ENCODE results near the gene MYDGF.
A peak's percentile ranks its signal among the peaks of the same experiment; 100 is the strongest.
"Not testable (repeated sequence)": the region's sequence is repeated elsewhere in the genome, so short reads cannot be mapped to it uniquely, and the experiment has no call there.

The MYDGF gene

DNA sequence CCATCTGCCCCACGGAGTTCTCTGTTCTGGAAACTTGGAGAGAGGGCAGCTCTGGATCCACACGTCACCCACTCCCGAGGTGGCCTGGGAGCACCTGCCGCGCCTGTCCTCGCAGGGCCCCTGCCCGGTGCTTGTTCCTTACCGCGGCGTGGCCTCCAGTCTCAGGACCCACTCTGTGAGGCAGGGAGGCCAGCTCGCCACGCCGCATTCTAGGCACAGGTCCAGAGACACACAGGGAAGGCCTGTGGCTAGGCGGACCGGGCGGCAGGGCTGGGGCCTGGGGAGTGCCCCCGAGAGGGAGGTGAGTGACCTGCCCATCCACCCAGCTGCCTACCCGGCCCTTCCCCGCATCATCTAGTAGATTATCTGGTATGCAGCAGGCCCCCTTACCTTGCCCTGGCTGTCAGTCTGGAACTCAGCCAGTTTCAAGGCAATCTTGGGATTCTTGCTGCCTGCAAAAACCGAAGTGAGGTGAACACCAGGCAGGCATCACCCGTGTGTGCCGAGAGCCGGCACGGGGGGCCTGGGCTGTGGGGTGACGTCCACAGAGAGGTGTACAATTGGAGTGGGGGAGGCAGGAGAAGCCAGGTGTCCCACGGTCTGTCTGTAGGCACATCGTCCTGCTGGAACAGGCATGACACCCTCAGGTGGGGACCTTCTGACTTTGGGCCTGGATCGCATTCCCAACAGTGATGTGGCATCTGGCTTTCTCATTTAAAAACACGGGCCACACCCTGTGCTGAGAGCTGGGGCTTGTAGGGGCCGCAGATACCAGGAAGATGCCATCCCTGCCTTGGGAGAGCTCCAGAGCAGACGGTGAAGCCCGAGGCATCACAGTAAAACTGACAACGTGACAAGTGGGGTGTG lies 29.9 kb upstream of the MYDGF start:
- DNase-seq, result no peak

DNA sequence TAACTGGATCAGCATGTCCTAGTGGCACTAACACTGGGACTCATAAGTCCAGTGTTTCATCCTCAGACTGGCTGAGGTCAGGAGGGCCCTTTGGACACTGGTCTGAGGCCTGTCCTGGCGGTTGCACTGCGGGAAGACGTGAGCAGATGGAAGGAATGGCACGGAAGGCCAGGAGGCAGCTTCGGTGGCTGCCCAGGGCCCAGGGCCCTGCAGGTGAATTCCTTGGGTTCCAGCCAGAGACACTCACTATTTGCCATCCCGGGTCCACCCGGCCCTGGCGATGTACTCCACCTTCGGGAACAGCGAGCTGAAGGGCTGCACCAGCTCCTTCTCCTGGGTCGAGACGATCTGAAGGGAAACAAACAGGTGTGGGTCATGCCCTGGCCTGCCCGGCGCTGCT lies 27.2 kb upstream of the MYDGF start:
- no peak for DNase-seq

DNA sequence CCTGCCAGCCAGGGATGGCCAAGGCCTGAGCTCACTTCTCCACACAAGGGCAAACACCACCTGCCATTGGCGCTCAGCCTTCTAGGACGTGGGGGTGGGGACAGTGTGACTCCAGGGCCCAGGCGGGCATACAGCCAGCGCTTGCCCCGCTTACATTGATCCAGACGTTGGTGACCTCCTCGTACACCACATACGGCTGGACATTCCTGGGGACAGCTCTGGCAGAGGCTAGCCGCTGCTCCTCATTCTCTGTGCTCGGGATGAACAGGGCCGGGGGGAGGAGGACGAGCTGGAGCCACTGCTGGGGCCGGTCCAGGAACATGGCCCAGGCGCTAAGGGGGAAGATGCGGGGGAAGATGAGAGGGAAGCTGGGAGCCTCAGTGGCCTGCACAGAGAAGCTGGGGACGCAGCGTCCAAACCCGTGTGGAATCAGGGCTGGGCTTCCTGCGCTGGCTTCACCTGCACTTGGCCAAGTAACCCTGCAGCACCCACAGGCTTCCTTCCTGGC lies 25.1 kb upstream of the MYDGF start:
- DNase-seq, result no peak

DNA sequence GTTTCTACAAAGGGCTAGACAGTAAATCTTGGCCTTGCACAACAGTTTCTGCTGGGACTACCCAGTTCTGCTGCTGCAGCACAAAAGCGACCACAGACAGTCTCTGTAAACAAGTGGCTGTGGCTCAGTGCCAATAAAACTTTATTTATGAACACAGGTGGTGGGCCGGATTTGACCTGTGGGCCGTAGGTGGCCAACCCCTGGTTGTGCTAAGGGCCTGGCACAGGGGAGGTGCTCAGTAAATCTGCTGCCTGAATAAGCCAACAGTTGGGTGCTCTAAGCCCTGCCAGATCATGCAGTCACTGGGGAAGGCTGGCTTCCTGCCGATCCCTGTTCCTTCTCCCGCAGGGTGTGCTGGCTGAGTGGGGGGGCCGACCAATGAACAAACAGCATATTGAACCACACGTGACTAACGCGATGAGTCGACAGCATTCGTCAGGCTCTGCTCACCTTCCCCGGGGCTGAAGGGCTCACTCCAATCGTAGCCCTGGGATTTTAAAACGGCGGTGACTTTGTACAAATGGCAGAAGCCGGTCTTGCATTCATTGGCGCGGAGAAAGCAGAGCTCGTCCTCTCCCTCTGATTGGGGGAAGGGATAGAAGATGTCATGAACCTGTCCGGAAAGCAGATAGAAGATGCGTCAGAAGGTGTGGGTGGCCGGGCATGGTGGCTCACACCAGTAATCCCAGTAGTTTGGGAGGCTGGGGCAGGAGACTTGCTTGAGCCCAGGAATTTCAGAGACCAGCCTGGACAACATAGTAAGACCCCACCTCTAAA lies 24.3 kb upstream of the MYDGF start:
- no peak for DNase-seq

DNA sequence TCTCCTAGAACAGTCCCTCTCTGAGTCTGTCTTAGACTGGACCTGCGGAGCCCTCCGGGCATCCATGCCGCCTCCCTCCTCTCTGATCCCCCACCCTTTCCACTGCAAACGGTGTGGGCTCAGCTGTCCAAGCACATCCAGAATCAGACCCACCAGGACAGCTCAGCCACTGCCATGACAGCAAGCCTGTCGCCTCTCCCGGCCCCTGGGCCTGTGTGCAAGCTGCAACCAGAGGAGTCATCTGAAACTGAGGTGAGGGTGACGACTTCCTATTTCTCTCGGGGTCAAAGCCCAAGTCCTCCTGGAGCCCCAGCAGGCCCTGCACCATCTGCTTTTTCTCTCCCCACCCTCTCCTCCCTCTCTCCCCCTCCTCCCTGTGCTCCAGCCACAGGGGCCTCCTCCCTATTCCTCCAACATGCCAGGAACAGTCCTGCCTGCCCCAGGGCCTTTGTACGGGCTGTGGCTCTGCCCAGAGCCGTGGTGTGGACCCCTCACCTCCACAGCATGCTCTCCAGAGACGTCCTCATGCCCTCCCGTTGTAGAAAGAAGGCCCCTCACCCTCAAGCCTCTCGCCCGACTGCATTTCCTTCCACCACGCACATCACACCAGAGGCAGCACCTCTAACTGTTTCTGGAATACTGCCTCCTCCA lies 23.5 kb upstream of the MYDGF start:
- DNase-seq, result no peak

DNA sequence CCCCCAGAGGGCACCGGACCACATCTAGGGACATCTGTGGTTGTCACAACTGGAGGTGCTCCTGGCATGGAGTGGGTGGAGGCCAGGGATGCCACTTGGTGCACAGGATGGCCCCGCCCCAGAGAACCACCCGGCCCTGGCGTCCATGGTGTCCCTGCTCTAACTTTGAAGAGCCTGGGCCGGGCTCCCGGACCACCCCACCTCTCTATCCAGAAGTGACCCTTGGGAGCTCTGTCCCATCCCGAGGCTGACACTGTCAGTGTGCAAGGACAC lies 22.9 kb upstream of the MYDGF start:
- no peak for DNase-seq

DNA sequence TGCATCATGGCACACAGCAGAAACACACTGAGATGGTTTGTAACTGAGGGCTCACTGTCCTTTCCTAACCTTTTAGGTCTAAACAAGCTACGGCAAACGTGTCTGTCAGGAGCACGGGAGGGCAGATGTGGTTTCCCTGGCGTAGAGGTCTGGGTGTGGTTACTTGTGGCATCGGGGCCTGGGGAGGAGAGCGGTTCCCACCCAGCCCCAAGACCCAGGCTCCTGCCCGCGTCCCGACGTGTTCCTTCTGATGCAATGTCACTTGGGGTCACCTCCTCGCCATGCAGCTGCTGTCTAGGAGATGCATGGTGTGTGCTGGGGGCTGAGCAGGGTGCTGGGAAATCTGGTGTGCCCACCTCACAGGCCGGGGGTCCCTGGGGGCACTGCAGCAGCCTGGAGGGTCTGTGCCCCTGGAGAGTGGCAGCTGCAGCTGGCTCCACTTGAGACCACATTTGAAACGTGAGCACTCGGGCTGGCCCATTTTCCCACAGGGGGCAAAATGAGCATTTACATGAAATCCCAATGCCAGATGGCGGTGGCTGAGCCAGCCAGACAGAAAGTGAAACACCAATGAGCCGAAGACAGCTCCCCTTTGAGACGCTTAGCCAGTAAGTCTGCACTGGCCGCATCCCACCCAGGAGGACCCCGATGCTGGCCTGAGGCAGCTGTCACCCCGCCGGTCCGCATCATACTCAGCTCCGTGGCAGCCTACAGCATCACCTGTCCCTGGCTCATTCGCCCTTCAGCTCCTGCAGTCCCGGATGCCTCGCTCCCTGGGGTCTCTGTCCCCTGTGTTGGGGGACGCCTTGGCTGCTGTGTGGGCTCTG lies 22.3 kb upstream of the MYDGF start:
- no peak for DNase-seq

DNA sequence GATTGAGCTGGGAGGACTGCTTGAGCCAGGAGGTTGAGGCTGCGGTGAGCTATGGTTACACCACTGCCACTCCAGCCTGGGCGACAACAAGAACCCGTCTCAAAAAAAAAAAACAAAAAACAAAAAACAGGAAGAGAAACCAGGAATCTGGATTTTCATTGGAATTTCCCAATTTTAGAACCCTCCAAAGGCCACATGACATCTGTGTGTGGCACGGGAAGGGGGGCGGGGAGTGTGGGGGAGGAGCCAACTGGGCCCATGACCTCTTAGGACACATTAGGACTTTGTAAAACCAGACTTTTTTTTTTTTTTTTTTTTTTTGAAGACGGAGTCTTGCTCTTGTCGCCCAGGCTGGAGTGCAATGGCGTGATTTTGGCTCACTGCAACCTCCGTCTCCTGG lies 21.2 kb upstream of the MYDGF start:
- no peak for DNase-seq

DNA sequence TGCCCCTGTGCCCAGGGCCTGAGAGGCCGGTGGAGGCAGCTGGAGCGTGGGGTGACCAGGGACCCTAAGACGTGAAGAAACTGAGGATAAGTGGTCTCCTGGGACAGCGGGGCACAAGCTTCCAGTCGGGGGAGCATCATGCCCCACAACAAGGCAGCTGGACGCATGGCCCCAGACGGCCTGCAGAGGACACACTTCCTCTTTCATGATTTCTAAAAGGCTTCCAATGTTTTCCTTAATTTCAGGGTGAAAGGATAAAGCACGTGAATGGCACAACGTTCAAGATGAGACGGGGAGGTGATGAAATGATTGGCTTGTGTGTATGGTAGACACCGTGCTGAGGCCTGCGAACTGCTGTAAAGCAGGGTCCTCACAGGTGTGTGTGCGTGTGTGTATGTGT lies 20.2 kb upstream of the MYDGF start:
- DNase-seq, result no peak

DNA sequence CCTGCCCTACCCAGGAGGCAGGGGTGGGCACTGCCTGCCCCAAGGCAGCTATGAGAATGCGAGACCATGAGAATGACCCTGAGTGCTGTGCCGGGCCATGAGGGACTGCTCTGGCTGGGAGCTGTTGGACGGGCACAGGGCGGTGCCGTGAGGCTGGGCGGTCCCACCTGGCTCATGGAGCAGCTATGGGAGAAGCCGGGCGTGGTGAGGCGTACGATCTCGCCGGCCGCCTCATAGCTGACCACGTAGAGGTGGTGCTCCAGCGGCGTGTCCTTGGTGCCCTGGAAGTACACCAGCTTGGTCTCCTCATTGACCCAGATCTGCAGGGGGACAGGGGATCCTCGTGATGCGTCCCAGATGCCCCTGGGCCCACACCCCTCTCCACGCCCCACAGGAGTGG lies 19.3 kb upstream of the MYDGF start:
- no peak for DNase-seq

DNA sequence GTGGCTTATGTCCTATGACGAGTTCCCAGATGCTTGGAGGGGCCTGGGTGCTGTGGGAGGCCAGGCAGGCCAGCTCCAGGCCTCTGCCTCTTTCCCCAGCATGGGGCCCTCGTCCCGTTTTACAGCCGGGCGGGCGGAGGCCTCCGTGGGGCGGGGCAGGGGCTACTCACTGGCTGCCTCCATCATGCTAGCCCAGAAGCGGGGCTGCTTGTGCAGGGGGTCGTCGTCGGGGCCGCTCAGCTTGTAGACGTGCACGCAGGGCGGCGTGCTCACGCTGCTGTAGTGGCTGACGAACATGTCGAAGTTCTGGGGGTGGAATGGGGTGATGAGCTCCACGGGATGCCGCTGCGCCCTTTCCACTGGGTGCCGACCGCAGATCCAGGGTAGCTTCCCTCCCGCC lies 18.4 kb upstream of the MYDGF start:
- no peak for DNase-seq

DNA sequence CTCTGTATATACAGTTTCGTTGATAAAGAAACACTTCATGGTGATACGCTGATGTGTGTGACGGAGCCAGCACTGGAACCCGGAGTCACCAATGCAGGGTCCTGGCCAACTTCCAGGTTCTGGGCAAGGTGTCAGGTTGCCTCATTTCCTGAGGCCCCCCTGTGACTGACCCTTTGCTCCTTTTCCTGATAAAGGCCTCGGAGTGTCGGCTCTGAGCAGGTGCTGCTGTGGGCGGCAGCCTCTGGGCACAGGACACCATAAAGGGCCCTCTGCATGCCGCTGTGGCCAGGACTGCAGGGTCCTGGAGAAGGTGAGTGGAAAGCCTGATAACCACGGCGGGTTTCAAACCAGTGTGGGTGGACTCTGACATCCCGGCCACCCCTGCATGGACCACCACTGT lies 17.3 kb upstream of the MYDGF start:
- DNase-seq, result no peak

DNA sequence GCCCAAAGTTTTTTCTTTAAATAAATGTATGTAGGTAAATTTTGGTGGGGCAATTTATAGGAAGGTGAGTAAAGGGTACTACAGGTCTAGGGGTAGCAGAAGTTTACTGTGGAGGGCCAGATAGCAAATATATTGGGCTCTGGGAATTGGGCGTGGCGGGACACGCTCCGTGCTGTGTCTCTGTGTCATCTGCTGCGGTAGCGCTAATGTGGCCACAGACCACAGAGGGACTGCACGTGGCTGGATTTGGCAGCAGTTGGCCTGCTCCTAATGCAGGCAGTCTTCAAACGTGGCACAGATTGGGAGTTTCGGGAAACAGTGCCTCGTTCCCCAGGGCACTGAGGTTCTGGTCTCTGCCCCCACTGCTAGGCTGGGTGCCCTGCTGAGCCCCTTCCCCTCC lies 16.6 kb upstream of the MYDGF start:
- DNase-seq, result no peak

DNA sequence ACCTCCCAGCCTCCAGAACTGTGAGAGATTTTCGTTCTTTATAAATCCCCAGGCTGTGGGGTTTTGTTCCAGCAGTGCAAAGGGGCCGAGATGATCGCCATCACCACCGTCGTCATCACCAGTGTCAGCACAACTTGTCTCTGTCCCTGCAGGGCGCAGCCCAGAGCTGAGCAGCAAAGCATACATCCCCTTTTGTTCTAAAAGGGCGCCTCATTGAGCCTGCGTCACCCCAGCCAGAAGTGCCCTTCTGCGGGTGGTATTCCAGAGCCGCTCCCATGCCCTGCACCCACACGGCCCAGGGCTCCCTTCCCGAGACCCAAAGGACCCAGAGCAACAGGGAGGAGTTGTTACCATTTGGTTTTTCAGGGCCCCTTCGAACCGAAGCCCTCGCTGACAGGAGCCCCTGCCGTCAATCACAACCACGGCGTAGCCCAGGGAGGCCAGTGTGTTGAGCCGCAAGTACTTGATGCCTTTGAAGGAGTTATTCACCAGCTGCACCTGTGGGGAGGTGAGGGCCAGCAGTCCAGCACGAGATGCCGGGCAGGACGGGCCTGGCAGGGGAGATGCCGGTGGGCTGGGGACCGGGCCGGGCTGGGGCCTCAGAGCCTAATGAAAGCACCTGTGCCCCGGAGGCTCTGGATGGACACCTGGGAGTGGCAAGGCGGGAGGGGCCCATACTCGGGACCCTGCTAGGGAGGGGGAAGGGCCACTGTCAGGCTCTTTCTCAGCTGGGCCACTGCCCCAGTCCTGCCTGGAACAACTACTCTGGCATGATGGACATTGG lies 14.4 kb upstream of the MYDGF start:
- no peak for DNase-seq

DNA sequence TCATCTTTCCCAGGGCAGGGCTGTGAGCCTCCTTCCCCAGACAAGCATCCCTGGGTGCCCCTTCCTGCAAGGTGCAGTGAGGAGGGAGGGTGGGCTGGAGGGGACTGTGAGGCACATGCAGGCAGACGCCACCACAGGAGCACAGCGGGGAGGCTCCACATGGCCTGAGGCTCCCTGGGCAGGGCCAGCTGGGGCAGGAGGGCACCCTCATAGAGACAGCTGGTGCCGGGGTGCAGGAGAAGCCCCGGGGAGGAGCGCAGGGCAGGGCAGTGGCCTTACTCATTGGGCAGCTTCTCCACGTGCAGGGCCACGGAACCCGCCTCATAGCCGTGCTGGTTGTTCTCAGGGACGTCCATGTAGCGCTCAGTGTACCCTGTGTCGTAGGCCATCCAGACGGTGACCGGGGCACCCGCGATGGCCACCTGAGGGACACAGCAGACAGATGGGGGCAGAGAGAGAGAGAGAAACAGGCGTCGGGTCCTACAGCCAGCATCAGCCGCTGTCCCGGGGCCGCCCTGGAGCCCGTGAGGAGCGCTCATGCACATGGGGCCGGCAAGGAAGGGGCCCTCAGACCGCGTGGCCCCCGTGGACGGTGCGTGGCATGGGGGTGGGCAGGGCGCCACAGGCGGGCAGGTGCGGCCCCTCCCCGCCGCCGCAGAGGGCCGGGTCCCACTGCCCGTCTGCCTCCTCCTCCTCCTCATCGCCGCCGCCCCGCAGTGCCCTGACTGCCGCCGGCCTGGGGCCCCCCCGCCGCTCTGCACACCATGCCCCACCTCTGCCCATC lies 12.5 kb upstream of the MYDGF start:
- no peak for DNase-seq

DNA sequence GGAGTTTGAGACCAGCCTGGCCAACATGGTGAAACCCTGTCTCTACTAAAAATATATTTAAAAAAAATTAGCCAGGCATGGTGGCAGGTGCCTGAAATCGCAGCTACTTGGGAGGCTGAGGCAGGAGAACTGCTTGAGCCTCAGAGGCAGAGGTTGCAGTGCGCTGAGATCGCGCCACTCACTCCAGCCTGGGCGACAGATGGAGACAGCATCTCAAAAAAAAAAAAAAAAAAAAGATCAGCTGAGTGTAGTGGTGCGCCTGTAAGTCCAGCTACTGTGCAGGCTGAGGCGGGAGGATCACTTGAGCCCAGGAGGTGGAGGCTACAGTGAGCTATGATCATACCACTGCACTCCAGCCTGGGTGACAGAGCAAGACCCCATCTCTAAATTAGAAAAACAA lies 9.9 kb upstream of the MYDGF start:
- not testable (repeated sequence) for DNase-seq

DNA sequence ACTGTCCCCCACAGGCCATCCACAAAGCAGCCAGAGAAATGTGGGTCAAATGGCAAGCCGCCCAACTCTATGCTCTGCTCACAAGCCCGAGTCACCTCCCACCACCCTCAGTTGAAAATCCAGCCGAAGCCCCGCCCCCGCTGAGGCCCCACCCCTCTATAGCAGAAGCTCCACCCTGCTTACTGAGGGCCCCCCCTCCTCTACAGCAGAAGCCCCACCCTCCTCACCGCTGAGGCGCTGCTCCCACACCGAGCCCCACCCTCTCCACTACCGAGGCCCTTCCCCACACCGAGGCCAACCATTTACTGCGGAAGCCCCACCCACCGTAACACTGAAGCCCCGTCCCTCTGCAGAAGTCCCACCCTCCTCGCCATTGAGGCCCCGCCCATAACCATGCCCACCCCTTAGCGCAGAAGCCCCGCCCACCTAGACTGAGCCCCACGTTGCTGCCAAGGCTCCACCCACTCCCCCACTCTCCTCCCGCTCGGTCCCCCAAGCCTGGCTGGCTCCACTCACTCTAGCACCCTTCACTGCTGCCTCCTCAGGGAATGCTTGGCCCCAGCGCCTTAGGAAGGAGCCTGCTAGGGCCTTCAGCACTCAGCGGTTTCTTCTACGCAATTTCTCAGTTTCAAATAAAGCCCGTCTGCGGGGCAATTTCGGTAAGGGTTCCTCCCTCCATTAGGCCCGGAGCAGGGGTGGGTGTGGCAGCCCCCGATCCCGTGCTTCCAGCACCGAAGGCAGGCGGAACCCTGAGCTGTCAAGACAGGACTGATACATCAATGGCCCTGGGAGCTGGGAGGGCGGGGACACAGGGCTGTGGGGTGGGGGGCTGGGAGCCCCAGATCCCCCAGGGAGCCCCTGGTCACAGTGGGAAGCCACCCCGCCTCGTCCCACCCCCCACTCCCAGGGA lies 9.0 kb upstream of the MYDGF start:
- peak; percentile 41 for DNase-seq

DNA sequence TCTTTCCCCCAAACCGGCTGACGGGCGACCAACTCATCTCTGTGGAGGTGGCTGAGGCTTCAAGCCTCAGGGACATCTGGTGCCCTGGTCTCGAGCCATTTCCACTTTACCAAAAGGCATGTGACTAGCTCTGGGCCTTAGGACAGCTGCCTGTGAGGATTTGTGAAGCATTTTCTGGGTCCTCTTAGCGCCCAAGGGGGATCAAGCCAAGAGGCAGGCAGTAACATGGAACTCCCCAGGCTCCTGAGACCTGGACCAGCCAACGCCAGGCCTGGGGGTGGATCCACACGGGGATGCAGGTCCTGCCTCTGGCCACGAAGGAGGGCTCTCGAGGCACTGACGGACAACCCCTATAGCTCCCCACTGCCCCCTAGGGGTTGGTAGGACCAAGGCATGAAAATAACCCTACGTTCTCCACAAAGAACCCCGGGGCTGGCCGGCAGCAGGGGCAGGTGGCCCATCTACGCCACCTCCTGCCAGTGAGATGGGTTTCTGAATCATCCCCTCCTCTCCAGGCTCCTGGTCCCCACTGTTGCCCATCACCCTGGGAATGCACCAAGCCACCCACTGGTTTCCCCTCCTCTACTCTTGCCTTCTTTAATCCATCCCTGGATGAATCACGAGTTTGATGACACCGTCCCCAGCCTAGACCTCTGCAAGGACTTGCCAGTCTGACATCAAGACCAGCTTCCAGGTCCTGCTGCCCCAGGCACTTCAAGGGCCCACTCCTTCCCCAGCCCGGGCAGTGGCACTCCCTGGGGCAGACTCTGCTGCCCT lies 7.0 kb upstream of the MYDGF start:
- DNase-seq, result peak; percentile 54

DNA sequence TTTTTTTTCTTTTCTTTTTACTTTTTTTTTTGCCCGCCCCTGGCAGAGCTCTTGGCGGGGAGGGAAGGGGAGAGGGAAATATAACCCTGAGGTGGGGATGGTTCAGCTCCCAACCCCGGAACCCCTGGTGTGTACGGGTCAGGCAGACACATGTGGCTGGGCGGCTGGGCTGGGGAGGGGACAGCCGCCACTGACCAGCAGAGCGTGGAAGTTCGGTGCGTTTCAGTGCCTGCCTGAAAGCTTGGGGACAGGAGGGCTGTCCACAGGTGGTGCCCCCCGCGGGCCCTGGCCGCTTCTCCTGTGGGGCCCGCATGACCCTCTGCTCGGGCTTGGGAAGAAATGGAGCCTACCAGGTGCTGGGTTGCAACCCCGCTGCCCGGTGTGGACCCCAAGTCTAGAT lies 5.2 kb upstream of the MYDGF start:
- DNase-seq, result no peak

Measured in activated CD4-positive, alpha-beta T cell treated with anti-CD3 and anti-CD28 coated beads for 48 hours (primary cell).